Stomach (tissue), 19 donors: ENCODE measurements around the gene SUCO. TPM values are rescaled to one million over a fixed set of nuclear protein-coding genes. Genes with fewer than 3 reads are reported as not detected.

Experiments
- DNase-seq, 2 donors: peaks; one replicate each; pipeline versions ENCODE4 v3.0.0 to v3.0.0-alpha.2; 2013 to 2019
- H3K27ac ChIP-seq, 5 donors: fragments of 200-600 bp in 4 of 5; sonication (generic) in 4 of 5; one replicate each; pipeline ENCODE4 v1.5.1; 2013 to 2019; ENCODE audit warnings: mild to moderate bottlenecking in 1 of 5, moderate library complexity in 1 of 5
- H3K27me3 ChIP-seq, 3 donors: fragments of 200-600 bp; sonication (generic); one replicate each; pipeline ENCODE4 v1.5.1; 2017 to 2019; ENCODE audit warnings: mixed run types in 1 of 3
- H3K36me3 ChIP-seq, 4 donors: fragments of 200-600 bp; sonication (generic); 1 replicate in 3 of 4; 2 replicates in 1 of 4; pipeline ENCODE4 v1.5.1; 2016 to 2019
- H3K4me1 ChIP-seq, 4 donors: fragments of 200-600 bp; sonication (generic); one replicate each; pipeline ENCODE4 v1.5.1; 2016 to 2019
- H3K4me3 ChIP-seq, 4 donors: fragments of 200-600 bp; sonication (generic) in 3 of 4; one replicate each; pipeline ENCODE4 v1.5.1; 2016 to 2019; ENCODE audit warnings: mild to moderate bottlenecking in 1 of 4
- H3K9me3 ChIP-seq, 4 donors: fragments of 200-600 bp; sonication (generic); one replicate each; pipeline ENCODE4 v1.5.1; 2016 to 2019
- CTCF ChIP-seq, 7 experiments: fragments of 450-650 bp in 4 of 7; fragments of 200-600 bp in 3 of 7; sonication (generic) in 3 of 7; IDR thresholded peaks; one replicate each; pipeline ENCODE4 v1.5.1; 2016 to 2019; ENCODE audit warnings: antibody characterized with exemption in 7 of 7, control low read depth in 2 of 7, mild to moderate bottlenecking in 1 of 7
- EP300 ChIP-seq: sonication (generic); formaldehyde crosslinking; IDR thresholded peaks from one replicate; pipeline ENCODE4 v1.6.1; 2017; ENCODE audit warnings: antibody characterized with exemption
- POLR2A ChIP-seq, 4 donors: fragments of 450-650 bp; IDR thresholded peaks; one replicate each; pipeline ENCODE4 v1.6.1; 2016; ENCODE audit warnings: antibody characterized with exemption in 4 of 4, control low read depth in 2 of 4, mild to moderate bottlenecking in 1 of 4, moderate library complexity in 1 of 4
- POLR2AphosphoS5 ChIP-seq, 3 donors: sonication (generic); formaldehyde crosslinking; IDR thresholded peaks; one replicate each; pipeline ENCODE4 v1.6.1; 2016; ENCODE audit warnings: antibody characterized with exemption in 3 of 3
- WGBS, 5 donors: extraction: QIAGEN DNeasy Blood & Tissue Kit in 3 of 5; methylation state at CpG; one replicate each; pipeline versions ENCODE4 v1.1.5 to v1.1.7; 2013 to 2018; 5-methylcytosine and 5-hydroxymethylcytosine counted together
- intact Hi-C: fragments of 100-400 bp; cut with DNase I; formaldehyde crosslinking; loops from one replicate; pipeline ENCODE4 v1.15.1; 2023; ENCODE audit warnings: low total_unique reads
- long read RNA-seq, 10 donors: transcript quantifications; one replicate each; lab custom pipeline, GENCODE V29; 2026
- polyA plus RNA-seq, 3 donors: library from polyadenylated mRNA; stranded (reverse); fragments of 200-250 nt; gene quantifications; one replicate each; pipeline ENCODE4 v1.2.3, GENCODE V29; 2013
- total RNA-seq, 5 donors: library from RNA; depleted of rRNA; stranded (reverse); fragments of >200 nt; gene quantifications; one replicate each; pipeline versions ENCODE4 v1.1.0 to v1.2.3, GENCODE V29; 2014 to 2016
- donor health status: healthy with polysubstance abuse.
- donor health status: Bipolar disorder and iron deficiency.
- donor health status: healthy.

SUCO gene
- total RNA-seq (10 to 100 TPM; 12.5 to 83.7 (median 23.9) TPM), polyA plus RNA-seq (1 to 10 TPM; 4.9 to 8.9 (median 5.0) TPM)
- long read RNA-seq, donor 1, partial matches to known transcripts, result 0 of 2 reads
- long read RNA-seq, donor 1, other reads (novel, unspliced or antisense), result 0 of 2 reads
- long read RNA-seq, donor 2, partial matches to known transcripts, result 0 of 3 reads
- long read RNA-seq, donor 2, other reads (novel, unspliced or antisense), result 0 of 3 reads
- long read RNA-seq, donor 3, partial matches to known transcripts, result 0 of 1 reads
- long read RNA-seq, donor 3, other reads (novel, unspliced or antisense), result 0 of 1 reads
- long read RNA-seq, donor 4, result 0 reads
- long read RNA-seq, donor 5, partial matches to known transcripts, result 0 of 1 reads
- long read RNA-seq, donor 5, other reads (novel, unspliced or antisense), result 0 of 1 reads
- long read RNA-seq, donor 6, result 0 reads
- long read RNA-seq, donor 7, result 0 reads
- long read RNA-seq, donor 8, partial matches to known transcripts, result 0 of 1 reads
- long read RNA-seq, donor 8, other reads (novel, unspliced or antisense), result 0 of 1 reads
- long read RNA-seq, donor 9, partial matches to known transcripts, result 0 of 2 reads
- long read RNA-seq, donor 9, other reads (novel, unspliced or antisense), result 0 of 2 reads
- long read RNA-seq, donor 10, result 0 reads

GRCh38 chr1:172532700-172533512, at the start of gene SUCO:
Gene SUCO, plus strand, starts transcription at chr1:172533150. Its CDS starts 286 bp downstream, at chr1:172533436.
- Histone ChIP-seq H3K36me3 (no peaks in the 10 kb centered on the region), H3K4me1 (peaks cover 31 to 51% (median 42%) of the 10 kb centered on the region in 4 donors), H3K9me3 (no peaks in the 10 kb centered on the region), H3K27ac (peak within 1 kb of the TSS; percentile 96 to 100 (median 99)), H3K4me3 (peak within 1 kb of the TSS; percentile 62 to 95 (median 74)), H3K27me3 (no peaks in the 10 kb centered on the region)
- intact Hi-C loops, result no loop called here
- DNase-seq, result peak; percentile 100
- TF ChIP-seq CTCF (IDR thresholded peaks at IDR 0.05) (peak in 1 of 7 experiments; percentile 16), POLR2A (IDR thresholded peaks at IDR 0.05) (peak in 2 of 4 donors; percentile 90 to 93), EP300 (no peak), POLR2AphosphoS5 (IDR thresholded peaks at IDR 0.05) (peak; percentile 90 to 98 (median 97))
- 0 to 2% (median 0%) methylated on average over 20 to 74 of the region's 74 CpGs for WGBS, 5 donors

- intact Hi-C loops, result no loop called here
These were observed 49.5 kb upstream of the SUCO start for GRCh38 chr1:172483448-172483847.

GRCh38 chr1:172484252-172484651, 48.7 kb upstream of the SUCO start:
- H3K4me3 ChIP-seq, result no peak overlapping the region
- H3K4me1 ChIP-seq, result no peaks in the 10 kb centered on the region
- DNase-seq, result no peak
- H3K36me3 ChIP-seq, result no peaks in the 10 kb centered on the region
- no peak overlapping the region for H3K27ac ChIP-seq
- H3K27me3 ChIP-seq, result no peaks in the 10 kb centered on the region
- intact Hi-C loops, result no loop called here
- no peak for TF ChIP-seq POLR2A (IDR thresholded peaks at IDR 0.05)
- TF ChIP-seq EP300, result no peak
- no peak for TF ChIP-seq CTCF (IDR thresholded peaks at IDR 0.05)
- TF ChIP-seq POLR2AphosphoS5 (IDR thresholded peaks at IDR 0.05), result no peak
- H3K9me3 ChIP-seq, result no peaks in the 10 kb centered on the region

More at GRCh38 chr1:172483448-172483847, 49.5 kb upstream of the SUCO start:
- DNase-seq, result no peak
- Histone ChIP-seq H3K27ac (no peak overlapping the region), H3K36me3 (no peaks in the 10 kb centered on the region), H3K4me1 (no peaks in the 10 kb centered on the region), H3K4me3 (no peak overlapping the region), H3K27me3 (no peaks in the 10 kb centered on the region), H3K9me3 (no peaks in the 10 kb centered on the region)
- TF ChIP-seq POLR2A (IDR thresholded peaks at IDR 0.05) (no peak), POLR2AphosphoS5 (IDR thresholded peaks at IDR 0.05) (no peak), EP300 (no peak), CTCF (IDR thresholded peaks at IDR 0.05) (no peak)

GRCh38 chr1:172485626-172486025, 47.3 kb upstream of the SUCO start:
- DNase-seq, result no peak
- Histone ChIP-seq H3K4me3 (no peak overlapping the region), H3K9me3 (no peaks in the 10 kb centered on the region), H3K27me3 (no peaks in the 10 kb centered on the region), H3K36me3 (no peaks in the 10 kb centered on the region), H3K4me1 (no peaks in the 10 kb centered on the region), H3K27ac (no peak overlapping the region)
- intact Hi-C loops, result no loop called here
- TF ChIP-seq POLR2A (IDR thresholded peaks at IDR 0.05) (no peak), CTCF (IDR thresholded peaks at IDR 0.05) (no peak), EP300 (no peak), POLR2AphosphoS5 (IDR thresholded peaks at IDR 0.05) (no peak)
- 61 to 72% (median 63%) methylated on average over 5 of the region's 5 CpGs for WGBS, 5 donors
